ENCODE data around the gene JPH4. TPM values are rescaled to one million over a fixed set of nuclear protein-coding genes. Genes with fewer than 3 reads are reported as not detected.

Gene JPH4
- under 1 TPM in 1 of 3 donors, not detected in 2; 0.10 TPM for polyA plus RNA-seq

GRCh38 chr14:23578560-23579310, at the start of gene JPH4:
JPH4 (minus strand) TSS chr14:23578790; CDS start chr14:23577453, 1,337 bp downstream.
- Mint-ChIP-seq H3K27ac (no peak within 1 kb of the TSS), H3K4me1 (peaks cover 6 to 10% of the 10 kb centered on the region in 2 donors), H3K4me3 (peak within 1 kb of the TSS in 1 of 5 donors; percentile 3), H3K36me3 (peaks cover 0 to 2% (median 0%) of the 10 kb centered on the region in 3 donors), H3K27me3 (ENCODE audit: low read depth in 3 of 3) (peaks cover 12 to 25% (median 19%) of the 10 kb centered on the region in 3 donors), H3K9me3 (peaks cover 0 to 2% (median 0%) of the 10 kb centered on the region in 6 donors)
- DNase-seq, result no peak

DNA sequence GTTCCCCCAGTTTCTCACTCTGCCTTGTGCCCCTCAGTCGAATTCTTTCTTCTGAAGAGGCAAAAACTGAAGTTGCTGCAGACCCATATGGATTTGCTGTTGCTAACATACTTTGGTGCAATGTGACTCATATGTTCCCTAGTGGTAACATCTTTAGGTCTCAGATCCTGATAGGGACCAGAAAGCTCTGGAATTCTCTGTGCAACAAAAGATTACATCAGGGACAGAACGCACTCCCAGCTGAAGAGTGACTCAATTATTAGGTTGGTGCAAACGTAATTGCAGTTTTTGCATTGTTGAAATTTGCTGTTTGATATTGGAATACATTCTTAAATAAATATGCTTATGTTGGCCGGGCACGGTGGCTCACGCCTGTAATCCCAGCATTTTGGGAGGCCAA, 49.4 kb upstream of the JPH4 start:
- no peak for DNase-seq
- Mint-ChIP-seq H3K36me3 (peaks cover 0 to 6% (median 0%) of the 10 kb centered on the region in 3 donors), H3K4me3 (no peak overlapping the region), H3K9me3 (peaks cover 3 to 10% (median 5%) of the 10 kb centered on the region in 6 donors), H3K4me1 (peaks cover 7 to 9% of the 10 kb centered on the region in 2 donors), H3K27ac (no peak overlapping the region), H3K27me3 (ENCODE audit: low read depth in 3 of 3) (peaks cover 0 to 7% (median 2%) of the 10 kb centered on the region in 3 donors)

- peaks cover 0 to 4% (median 2%) of the 10 kb centered on the region in 3 donors for H3K27me3 Mint-ChIP-seq (ENCODE audit: low read depth in 3 of 3)
- H3K4me1 Mint-ChIP-seq, result peaks cover 2 to 3% of the 10 kb centered on the region in 2 donors
Observed at GRCh38 chr14:23626946-23627345, 48.4 kb upstream of the JPH4 start.

GRCh38 chr14:23624830-23625404, 46.3 kb upstream of the JPH4 start:
- Mint-ChIP-seq H3K27ac (no peak overlapping the region), H3K4me1 (no peaks in the 10 kb centered on the region), H3K27me3 (ENCODE audit: low read depth in 3 of 3) (peaks cover 0 to 4% (median 2%) of the 10 kb centered on the region in 3 donors), H3K4me3 (no peak overlapping the region), H3K36me3 (peaks cover 0 to 6% (median 0%) of the 10 kb centered on the region in 3 donors), H3K9me3 (peaks cover 3 to 10% (median 5%) of the 10 kb centered on the region in 6 donors)
- no peak for DNase-seq

More at GRCh38 chr14:23626946-23627345, 48.4 kb upstream of the JPH4 start:
- Mint-ChIP-seq H3K36me3 (peaks cover 0 to 6% (median 0%) of the 10 kb centered on the region in 3 donors), H3K27ac (no peak overlapping the region), H3K9me3 (peaks cover 3 to 10% (median 5%) of the 10 kb centered on the region in 6 donors), H3K4me3 (no peak overlapping the region)
- no peak for DNase-seq

- Mint-ChIP-seq H3K27ac (no peak overlapping the region), H3K4me3 (no peak overlapping the region), H3K36me3 (peaks cover 0 to 6% (median 0%) of the 10 kb centered on the region in 3 donors), H3K9me3 (peaks cover 3 to 10% (median 5%) of the 10 kb centered on the region in 6 donors), H3K27me3 (ENCODE audit: low read depth in 3 of 3) (peaks cover 0 to 2% (median 2%) of the 10 kb centered on the region in 3 donors), H3K4me1 (no peaks in the 10 kb centered on the region)
- DNase-seq, result no peak
Observed at GRCh38 chr14:23623962-23624361, 45.4 kb upstream of the JPH4 start.

DNA sequence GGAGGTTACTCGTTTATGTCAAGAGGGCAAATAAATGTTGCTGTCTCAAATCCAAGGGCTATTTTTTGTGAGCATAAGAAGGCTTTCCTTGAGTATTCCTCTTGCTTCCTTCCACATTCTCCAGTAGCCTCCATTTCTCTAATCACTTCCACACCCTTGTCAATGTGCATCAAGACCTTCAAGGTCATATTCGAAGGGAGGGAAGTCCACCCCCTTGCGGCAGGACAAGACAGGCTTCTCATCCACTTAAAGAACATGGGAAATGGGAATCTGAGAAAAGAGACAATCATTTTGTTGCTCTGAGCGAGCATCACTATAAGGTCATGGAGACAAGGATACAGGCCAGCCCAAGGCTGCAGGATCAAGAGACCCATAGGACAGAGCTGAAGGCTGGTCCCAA, 44.4 kb upstream of the JPH4 start:
- H3K27ac Mint-ChIP-seq, result no peak overlapping the region
- peaks cover 0 to 6% (median 0%) of the 10 kb centered on the region in 3 donors for H3K36me3 Mint-ChIP-seq
- peaks cover 0 to 2% (median 2%) of the 10 kb centered on the region in 3 donors for H3K27me3 Mint-ChIP-seq (ENCODE audit: low read depth in 3 of 3)
- H3K9me3 Mint-ChIP-seq, result peaks cover 3 to 10% (median 5%) of the 10 kb centered on the region in 6 donors
- DNase-seq, result no peak
- H3K4me1 Mint-ChIP-seq, result no peaks in the 10 kb centered on the region
- H3K4me3 Mint-ChIP-seq, result no peak overlapping the region

GRCh38 chr14:23621932-23622730, 43.5 kb upstream of the JPH4 start:
- Mint-ChIP-seq H3K4me3 (no peak overlapping the region), H3K27ac (no peak overlapping the region), H3K4me1 (no peaks in the 10 kb centered on the region), H3K27me3 (ENCODE audit: low read depth in 3 of 3) (peaks cover 0 to 2% (median 2%) of the 10 kb centered on the region in 3 donors), H3K36me3 (peaks cover 0 to 6% (median 0%) of the 10 kb centered on the region in 3 donors), H3K9me3 (peaks cover 3 to 10% (median 5%) of the 10 kb centered on the region in 6 donors)
- DNase-seq, result no peak

DNA sequence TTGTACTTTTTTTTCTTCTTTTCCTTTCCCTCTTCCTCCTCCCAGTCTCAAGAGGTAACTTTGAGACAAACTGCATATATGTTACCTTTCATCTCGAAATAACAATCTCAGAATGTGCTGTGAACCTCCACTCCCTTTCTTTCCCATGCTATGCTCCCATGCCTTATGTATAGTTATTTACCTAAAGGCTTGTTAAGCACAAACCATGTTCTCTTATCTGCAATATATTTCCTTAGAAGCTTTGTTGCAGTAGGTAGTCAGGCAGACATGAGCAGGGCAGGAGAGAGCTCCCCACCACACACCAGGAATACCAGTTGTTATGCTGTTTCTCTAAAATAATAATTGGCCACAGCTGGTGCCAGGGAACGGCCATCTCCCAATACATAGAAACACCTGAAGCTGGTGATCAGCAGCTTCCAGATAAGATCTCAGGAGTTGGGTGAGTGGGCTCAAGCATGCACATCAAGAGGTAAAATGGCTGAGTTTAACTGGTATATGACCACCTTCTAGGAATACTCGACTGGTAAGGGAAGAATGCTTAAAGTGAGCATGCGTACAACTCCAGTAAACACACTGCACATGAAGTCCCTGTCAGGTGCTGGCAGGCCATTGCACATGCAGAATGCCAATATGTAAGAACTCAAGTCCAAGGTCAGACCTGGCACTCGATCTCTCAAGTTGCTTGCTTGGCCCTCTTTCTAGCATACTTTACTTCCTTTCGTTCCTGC, 42.8 kb upstream of the JPH4 start:
- H3K9me3 Mint-ChIP-seq, result peaks cover 3 to 10% (median 5%) of the 10 kb centered on the region in 6 donors
- peaks cover 0 to 6% (median 0%) of the 10 kb centered on the region in 3 donors for H3K36me3 Mint-ChIP-seq
- DNase-seq, result no peak
- H3K4me3 Mint-ChIP-seq, result no peak overlapping the region
- H3K27ac Mint-ChIP-seq, result no peak overlapping the region
- no peaks in the 10 kb centered on the region for H3K4me1 Mint-ChIP-seq
- peaks cover 0 to 2% (median 2%) of the 10 kb centered on the region in 3 donors for H3K27me3 Mint-ChIP-seq (ENCODE audit: low read depth in 3 of 3)

GRCh38 chr14:23620177-23620702, 41.6 kb upstream of the JPH4 start:
- Mint-ChIP-seq H3K4me1 (no peaks in the 10 kb centered on the region), H3K27me3 (ENCODE audit: low read depth in 3 of 3) (peaks cover 0 to 2% (median 2%) of the 10 kb centered on the region in 3 donors), H3K9me3 (peaks cover 3 to 10% (median 5%) of the 10 kb centered on the region in 6 donors), H3K27ac (no peak overlapping the region), H3K36me3 (peaks cover 0 to 6% (median 0%) of the 10 kb centered on the region in 3 donors), H3K4me3 (no peak overlapping the region)
- DNase-seq, result no peak

DNA sequence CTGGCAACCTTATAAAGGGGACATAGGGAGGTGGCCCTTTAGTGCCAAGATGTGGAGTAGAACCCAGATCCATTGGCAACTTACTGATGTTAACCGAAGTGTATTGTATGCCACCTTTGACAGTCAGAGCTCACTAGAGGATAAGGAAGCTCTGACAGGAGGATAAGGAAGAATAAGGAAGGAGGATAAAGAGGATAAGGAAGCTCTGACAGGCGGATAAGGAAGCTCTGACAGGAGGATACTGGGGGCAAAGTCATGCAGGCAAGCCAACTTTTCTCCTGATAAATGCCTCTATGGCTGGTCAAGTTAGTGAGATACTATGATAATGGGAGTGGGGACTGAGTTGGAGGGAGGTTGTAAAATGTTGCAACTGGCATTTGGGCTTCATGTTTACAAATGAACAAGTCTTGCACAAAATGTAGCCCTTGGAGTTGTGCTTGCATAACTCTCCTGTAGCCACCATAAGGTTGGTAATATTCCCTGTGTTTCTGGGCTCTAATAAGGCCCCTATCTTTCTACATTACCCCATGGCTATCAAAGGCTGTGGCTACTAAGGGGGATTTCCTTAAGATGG, 39.9 kb upstream of the JPH4 start:
- H3K36me3 Mint-ChIP-seq, result no peaks in the 10 kb centered on the region
- peaks cover 2 to 4% (median 2%) of the 10 kb centered on the region in 3 donors for H3K27me3 Mint-ChIP-seq (ENCODE audit: low read depth in 3 of 3)
- no peak overlapping the region for H3K27ac Mint-ChIP-seq
- H3K4me1 Mint-ChIP-seq, result no peaks in the 10 kb centered on the region
- no peak for DNase-seq
- H3K4me3 Mint-ChIP-seq, result no peak overlapping the region
- no peaks in the 10 kb centered on the region for H3K9me3 Mint-ChIP-seq

DNA sequence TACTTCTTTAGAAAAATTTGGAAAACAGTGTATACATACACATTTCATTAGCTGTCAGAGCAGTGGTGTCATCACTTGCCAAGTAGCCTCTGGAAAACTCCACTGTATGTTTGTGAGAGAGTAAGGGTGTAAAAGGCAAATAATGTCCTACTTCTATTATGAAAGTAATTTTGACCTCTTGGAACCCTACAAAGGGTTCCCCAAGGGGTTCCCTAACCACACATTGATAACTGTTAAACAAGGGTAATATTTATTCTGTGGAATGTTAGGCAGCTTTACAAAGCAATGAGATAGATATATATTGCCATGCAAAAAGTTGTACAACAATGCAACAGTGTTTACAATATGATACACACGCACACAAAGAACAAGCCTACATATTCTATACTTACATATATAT, 38.9 kb upstream of the JPH4 start:
- H3K27ac Mint-ChIP-seq, result no peak overlapping the region
- H3K4me3 Mint-ChIP-seq, result no peak overlapping the region
- no peaks in the 10 kb centered on the region for H3K36me3 Mint-ChIP-seq
- no peaks in the 10 kb centered on the region for H3K9me3 Mint-ChIP-seq
- no peak for DNase-seq
- no peaks in the 10 kb centered on the region for H3K4me1 Mint-ChIP-seq
- peaks cover 2 to 4% (median 2%) of the 10 kb centered on the region in 3 donors for H3K27me3 Mint-ChIP-seq (ENCODE audit: low read depth in 3 of 3)

- Mint-ChIP-seq H3K27me3 (ENCODE audit: low read depth in 3 of 3) (peaks cover 2 to 6% (median 2%) of the 10 kb centered on the region in 3 donors), H3K4me3 (no peak overlapping the region), H3K9me3 (no peaks in the 10 kb centered on the region), H3K36me3 (no peaks in the 10 kb centered on the region), H3K27ac (no peak overlapping the region), H3K4me1 (peaks cover 7% of the 10 kb centered on the region in 2 donors)
- no peak for DNase-seq
Observed at GRCh38 chr14:23615856-23616255, 37.3 kb upstream of the JPH4 start.

All from immature natural killer cell (primary cell).